ENCODE results near the gene OPN1MW.
"Not testable (repeated sequence)": the region's sequence is repeated elsewhere in the genome, so short reads cannot be mapped to it uniquely, and the experiment has no call there.

GRCh38 chrX:154196466-154196865 is 14.1 kb downstream of the OPN1MW start:
- not testable (repeated sequence) for TF ChIP-seq EZH2 (optimal IDR thresholded peaks at IDR 0.05; ENCODE audit: low read depth, low read length)
- TF ChIP-seq, protein P1, sequence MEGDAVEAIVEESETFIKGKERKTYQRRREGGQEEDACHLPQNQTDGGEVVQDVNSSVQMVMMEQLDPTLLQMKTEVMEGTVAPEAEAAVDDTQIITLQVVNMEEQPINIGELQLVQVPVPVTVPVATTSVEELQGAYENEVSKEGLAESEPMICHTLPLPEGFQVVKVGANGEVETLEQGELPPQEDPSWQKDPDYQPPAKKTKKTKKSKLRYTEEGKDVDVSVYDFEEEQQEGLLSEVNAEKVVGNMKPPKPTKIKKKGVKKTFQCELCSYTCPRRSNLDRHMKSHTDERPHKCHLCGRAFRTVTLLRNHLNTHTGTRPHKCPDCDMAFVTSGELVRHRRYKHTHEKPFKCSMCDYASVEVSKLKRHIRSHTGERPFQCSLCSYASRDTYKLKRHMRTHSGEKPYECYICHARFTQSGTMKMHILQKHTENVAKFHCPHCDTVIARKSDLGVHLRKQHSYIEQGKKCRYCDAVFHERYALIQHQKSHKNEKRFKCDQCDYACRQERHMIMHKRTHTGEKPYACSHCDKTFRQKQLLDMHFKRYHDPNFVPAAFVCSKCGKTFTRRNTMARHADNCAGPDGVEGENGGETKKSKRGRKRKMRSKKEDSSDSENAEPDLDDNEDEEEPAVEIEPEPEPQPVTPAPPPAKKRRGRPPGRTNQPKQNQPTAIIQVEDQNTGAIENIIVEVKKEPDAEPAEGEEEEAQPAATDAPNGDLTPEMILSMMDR (IDR thresholded peaks at IDR 0.05; ENCODE audit: low read length) = not testable (repeated sequence)

Measured in MM.1S (cell line).